ENCODE measurements around the gene COMT.

Gene COMT

GRCh38 chr22:19970031-19970478 is 28.5 kb downstream of the COMT start:
- TF ChIP-seq CTCF (IDR thresholded peaks at IDR 0.05; ENCODE audit: low read depth, low read length), result no peak
- Histone ChIP-seq H3K9me3 (ENCODE audit: severe bottlenecking) (no peaks in the 10 kb centered on the region), H3K4me3 (ENCODE audit: low read depth, low read length) (no peak overlapping the region), H3K27me3 (ENCODE audit: insufficient read depth, low read depth, severe bottlenecking) (no peaks in the 10 kb centered on the region), H3K27ac (peak overlapping the region; percentile 18; the same call in 1 of the 2 replicates), H3K36me3 (peaks cover 86% of the 10 kb centered on the region)
- no peak for DNase-seq

- Histone ChIP-seq H3K36me3 (peaks cover 80% of the 10 kb centered on the region), H3K9me3 (ENCODE audit: severe bottlenecking) (no peaks in the 10 kb centered on the region), H3K4me3 (ENCODE audit: low read depth, low read length) (no peak overlapping the region), H3K27ac (peak overlapping the region; percentile 60), H3K27me3 (ENCODE audit: insufficient read depth, low read depth, severe bottlenecking) (no peaks in the 10 kb centered on the region)
- peak; percentile 95 for TF ChIP-seq CTCF (IDR thresholded peaks at IDR 0.05; ENCODE audit: low read depth, low read length)
- DNase-seq, result peak; percentile 78
These were observed 29.1 kb downstream of the COMT start for GRCh38 chr22:19970479-19971275.

GRCh38 chr22:19971276-19972124 is 29.9 kb downstream of the COMT start:
- peak overlapping the region; percentile 60 for H3K27ac ChIP-seq
- no peak overlapping the region for H3K4me3 ChIP-seq (ENCODE audit: low read depth, low read length)
- H3K36me3 ChIP-seq, result peaks cover 79% of the 10 kb centered on the region
- H3K9me3 ChIP-seq (ENCODE audit: severe bottlenecking), result no peaks in the 10 kb centered on the region
- DNase-seq, result no peak
- no peaks in the 10 kb centered on the region for H3K27me3 ChIP-seq (ENCODE audit: insufficient read depth, low read depth, severe bottlenecking)
- no peak for TF ChIP-seq CTCF (IDR thresholded peaks at IDR 0.05; ENCODE audit: low read depth, low read length)

- no peaks in the 10 kb centered on the region for H3K27me3 ChIP-seq (ENCODE audit: insufficient read depth, low read depth, severe bottlenecking)
- no peaks in the 10 kb centered on the region for H3K9me3 ChIP-seq (ENCODE audit: severe bottlenecking)
- H3K36me3 ChIP-seq, result peaks cover 77% of the 10 kb centered on the region
- H3K27ac ChIP-seq, result peak overlapping the region; percentile 60; the same call in 1 of the 2 replicates
- no peak for DNase-seq
- H3K4me3 ChIP-seq (ENCODE audit: low read depth, low read length), result no peak overlapping the region
- no peak for TF ChIP-seq CTCF (IDR thresholded peaks at IDR 0.05; ENCODE audit: low read depth, low read length)
These were observed 30.7 kb downstream of the COMT start for GRCh38 chr22:19972251-19972650.

DNA sequence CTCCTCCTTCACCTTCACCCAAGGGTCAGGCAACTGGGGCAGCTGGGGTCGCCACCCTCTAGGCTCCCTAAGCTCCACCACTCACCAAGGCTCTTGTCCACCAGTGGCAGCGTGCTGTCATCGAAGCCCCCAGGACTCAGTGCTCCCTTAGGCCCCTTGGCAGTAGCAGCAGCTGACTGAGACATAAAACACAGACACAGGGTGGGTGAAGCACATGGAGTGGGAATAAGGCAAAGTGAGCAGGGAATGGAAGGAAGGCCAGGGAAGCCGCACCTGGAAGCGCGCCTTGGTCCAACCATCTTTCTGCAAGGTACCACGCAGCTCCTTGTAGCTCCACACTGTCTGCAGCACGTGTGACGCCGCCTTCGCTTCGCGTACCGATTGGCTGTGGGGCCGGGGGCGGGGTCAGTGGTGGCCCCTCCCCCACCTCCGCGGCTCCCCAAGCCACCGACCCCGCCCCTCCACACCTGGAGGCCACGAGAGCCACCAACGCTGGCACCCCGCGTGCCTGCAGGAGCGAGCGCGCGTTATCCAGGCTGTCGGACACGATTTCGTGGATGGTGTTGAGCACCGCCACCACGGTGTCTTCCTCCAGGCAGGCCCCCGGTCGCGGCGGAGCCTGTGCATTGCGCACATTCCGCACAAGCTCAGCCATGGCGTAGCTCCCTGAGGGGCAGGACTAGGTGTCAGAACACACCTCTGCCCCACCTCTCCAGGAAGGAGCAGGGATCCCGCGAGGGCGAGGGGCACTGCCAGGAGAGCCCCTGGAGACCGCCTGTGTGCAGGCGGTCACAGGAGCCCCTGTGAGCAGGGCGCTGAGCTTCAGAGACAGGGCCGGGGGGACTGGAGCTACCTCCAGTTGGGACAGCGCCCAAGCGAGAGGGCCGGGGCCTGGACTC is 31.3 kb downstream of the COMT start:
- no peak for DNase-seq
- no peaks in the 10 kb centered on the region for H3K27me3 ChIP-seq (ENCODE audit: insufficient read depth, low read depth, severe bottlenecking)
- peaks cover 75% of the 10 kb centered on the region for H3K36me3 ChIP-seq
- H3K9me3 ChIP-seq (ENCODE audit: severe bottlenecking), result no peaks in the 10 kb centered on the region
- no peak for TF ChIP-seq CTCF (IDR thresholded peaks at IDR 0.05; ENCODE audit: low read depth, low read length)
- no peak overlapping the region for H3K27ac ChIP-seq
- H3K4me3 ChIP-seq (ENCODE audit: low read depth, low read length), result no peak overlapping the region
